ENCODE results near the gene HOXD9. TPM values are rescaled to one million over a fixed set of nuclear protein-coding genes. Genes with fewer than 3 reads are reported as not detected.

The HOXD9 gene
- total and polyA plus RNA-seq, 2 donors (not counting 3 experiments of a cell fraction or from before 2014, with no cell fraction given) = 1.9 to 3.5 TPM

- H3K27me3 ChIP-seq (ENCODE audit: control insufficient read depth in 2 of 2, insufficient read depth in 2 of 2, low read length in 2 of 2) = peaks cover 80 to 97% of the 10 kb centered on the region in 2 experiments
- BruUV-seq (replicated peaks) = no TSS peak
- no peak overlapping the region for H3K4me3 ChIP-seq (replicated peaks in 1 of 3; ENCODE audit: insufficient read depth in 1 of 3, low read depth in 1 of 3, low read length in 3 of 3)
- H3K36me3 ChIP-seq (ENCODE audit: control insufficient read depth in 2 of 2, extremely low read depth in 1 of 2, insufficient read depth in 2 of 2, low read length in 2 of 2) = no peaks in the 10 kb centered on the region
- DNase-seq (ENCODE audit: low read depth, low spot score) = no peak
- CTCF ChIA-PET = interaction anchor here (1.3 to 2.8 kb wide), 5 partner anchors 8 to 771 kb away, joined by 3 to 19 read pairs (median 10); no protein-coding TSS in a partner anchor
- intact Hi-C loops (cut with micrococcal nuclease) (no loop called here), dilution Hi-C loops (cut with MboI; ENCODE audit: extremely low pct_ligation_motif_present, low sequenced_read_pairs) (no loop called here)
- peak; percentile 50 for FAIRE-seq
- no peak overlapping the region for H3K27ac ChIP-seq (ENCODE audit: insufficient read depth, low read depth, low read length)
- H3K9me3 ChIP-seq (replicated peaks; ENCODE audit: control insufficient read depth, insufficient read depth, low read length) = no peaks in the 10 kb centered on the region
- H2AFZ ChIP-seq (ENCODE audit: low read depth, low read length) = no peak overlapping the region
- H3K4me1 ChIP-seq (ENCODE audit: control insufficient read depth, extremely low read depth, insufficient read depth, low read length) = no peaks in the 10 kb centered on the region
- H3K9me1 ChIP-seq (replicated peaks; ENCODE audit: control insufficient read depth, extremely low read depth, insufficient read depth, low read length) = no peaks in the 10 kb centered on the region
- TF ChIP-seq JUN (IDR thresholded peaks at IDR 0.05; ENCODE audit: borderline replicate concordance, insufficient read depth, insufficient read length, low read depth) (no peak), GATA2 (IDR thresholded peaks at IDR 0.05; ENCODE audit: insufficient read depth, insufficient read length, low read depth, low read length) (no peak), EZH2 (IDR thresholded peaks at IDR 0.05; ENCODE audit: borderline replicate concordance, low read depth, low read length, severe bottlenecking) (peak; percentile 62), MYC (IDR thresholded peaks at IDR 0.05; ENCODE audit: low read depth, low read length) (no peak), CTCF (IDR thresholded peaks at IDR 0.05; ENCODE audit: extremely low read depth in 1 of 2, insufficient read depth in 1 of 2, low read depth in 1 of 2, low read length in 2 of 2) (no peak), POLR2A (IDR thresholded peaks at IDR 0.05; ENCODE audit: low read depth, low read length) (no peak)
- TF ChIP-seq, protein P1, sequence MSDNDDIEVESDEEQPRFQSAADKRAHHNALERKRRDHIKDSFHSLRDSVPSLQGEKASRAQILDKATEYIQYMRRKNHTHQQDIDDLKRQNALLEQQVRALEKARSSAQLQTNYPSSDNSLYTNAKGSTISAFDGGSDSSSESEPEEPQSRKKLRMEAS (IDR thresholded peaks at IDR 0.05; ENCODE audit: insufficient read depth, insufficient read length) = no peak
- no peak overlapping the region for H3K9ac ChIP-seq (replicated peaks; ENCODE audit: extremely low read depth, insufficient read depth, low read length)
- H4K20me1 ChIP-seq (replicated peaks; ENCODE audit: control insufficient read depth, extremely low read depth, insufficient read depth, low read length) = peaks cover 2% of the 10 kb centered on the region
- no peak overlapping the region for H3K4me2 ChIP-seq (ENCODE audit: insufficient read depth, low read length)
- no peaks in the 10 kb centered on the region for H3K79me2 ChIP-seq (ENCODE audit: control insufficient read depth, insufficient read depth, low read length)
- POLR2A ChIA-PET = no interaction called here
Measured at GRCh38 chr2:176079285-176079830, 43.2 kb upstream of the HOXD9 start.

All from endothelial cell of umbilical vein (primary cell).